Activated naive CD4-positive, alpha-beta T cell treated with anti-CD3 and anti-CD28 coated beads, Interleukin-2, amount 50 U/mL, for 16 hours (primary cell): ENCODE measurements around the gene GATAD2A.
"Not testable (repeated sequence)": the region's sequence is repeated elsewhere in the genome, so short reads cannot be mapped to it uniquely, and the experiment has no call there.

Source experiments
- DNase-seq: peaks from one replicate; pipeline ENCODE4 v3.0.0-alpha.2; 2020

The GATAD2A gene

GRCh38 chr19:19388568-19389555, 16.6 kb upstream of the GATAD2A start:
- no peak for DNase-seq

- not testable (repeated sequence) for DNase-seq
Measured at GRCh38 chr19:19389683-19390082, 15.8 kb upstream of the GATAD2A start.

- not testable (repeated sequence) for DNase-seq
Measured at GRCh38 chr19:19394333-19394732, 11.1 kb upstream of the GATAD2A start.

- no peak for DNase-seq
Measured at GRCh38 chr19:19399733-19400433, 5.6 kb upstream of the GATAD2A start.

GRCh38 chr19:19402656-19403372, 2.7 kb upstream of the GATAD2A start:
- no peak for DNase-seq

- DNase-seq = peak; percentile 25
Measured at GRCh38 chr19:19403373-19403901, 2.0 kb upstream of the GATAD2A start.

- peak; percentile 71 for DNase-seq
Measured at GRCh38 chr19:19405971-19406877, 749 bp downstream of the GATAD2A start.

GRCh38 chr19:19406878-19407632, 1.6 kb downstream of the GATAD2A start:
- peak; percentile 52 for DNase-seq

- DNase-seq = no peak
Measured at GRCh38 chr19:19407633-19407930, 2.1 kb downstream of the GATAD2A start.

- no peak for DNase-seq
Measured at GRCh38 chr19:19409205-19409604, 3.7 kb downstream of the GATAD2A start.

- no peak for DNase-seq
Measured at GRCh38 chr19:19409631-19410030, 4.2 kb downstream of the GATAD2A start.

GRCh38 chr19:19410553-19411550, 5.4 kb downstream of the GATAD2A start:
- peak; percentile 38 for DNase-seq

GRCh38 chr19:19416280-19416679, 10.8 kb downstream of the GATAD2A start:
- DNase-seq = no peak

GRCh38 chr19:19417046-19417445, 11.6 kb downstream of the GATAD2A start:
- no peak for DNase-seq

GRCh38 chr19:19417628-19418245, 12.3 kb downstream of the GATAD2A start:
- no peak for DNase-seq

GRCh38 chr19:19418555-19419260, 13.2 kb downstream of the GATAD2A start:
- no peak for DNase-seq

GRCh38 chr19:19420570-19421298, 15.3 kb downstream of the GATAD2A start:
- no peak for DNase-seq

GRCh38 chr19:19421299-19421696, 15.8 kb downstream of the GATAD2A start:
- DNase-seq = no peak
